ENCODE results near the gene NEUROD1. TPM values are rescaled to one million over a fixed set of nuclear protein-coding genes. Genes with fewer than 3 reads are reported as not detected.

The NEUROD1 gene
- total RNA-seq, 4 donors from 2014 or later: not detected

DNA sequence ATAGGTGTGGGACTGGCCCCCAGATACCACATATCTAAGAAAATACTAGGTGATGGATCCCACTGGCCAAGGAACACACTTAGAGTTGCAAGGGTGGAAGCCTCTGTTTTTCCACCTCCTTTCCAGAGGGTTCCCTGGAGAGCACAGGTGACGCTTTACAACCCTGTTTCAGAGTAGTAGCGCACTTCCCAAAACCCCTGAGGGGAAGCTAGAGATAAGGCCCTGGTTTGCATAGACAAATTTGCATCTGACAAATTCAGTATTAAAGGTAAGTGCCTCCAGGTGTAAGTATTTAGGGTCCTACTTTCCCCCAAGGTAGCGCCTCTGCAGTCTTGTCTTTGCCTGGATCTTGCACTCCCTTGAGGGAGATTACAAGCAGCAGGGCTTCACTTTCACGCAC lies 22.9 kb downstream of the NEUROD1 start:
- peak overlapping the region in 1 of 2 donors; percentile 60 for H3K4me3 ChIP-seq

DNA sequence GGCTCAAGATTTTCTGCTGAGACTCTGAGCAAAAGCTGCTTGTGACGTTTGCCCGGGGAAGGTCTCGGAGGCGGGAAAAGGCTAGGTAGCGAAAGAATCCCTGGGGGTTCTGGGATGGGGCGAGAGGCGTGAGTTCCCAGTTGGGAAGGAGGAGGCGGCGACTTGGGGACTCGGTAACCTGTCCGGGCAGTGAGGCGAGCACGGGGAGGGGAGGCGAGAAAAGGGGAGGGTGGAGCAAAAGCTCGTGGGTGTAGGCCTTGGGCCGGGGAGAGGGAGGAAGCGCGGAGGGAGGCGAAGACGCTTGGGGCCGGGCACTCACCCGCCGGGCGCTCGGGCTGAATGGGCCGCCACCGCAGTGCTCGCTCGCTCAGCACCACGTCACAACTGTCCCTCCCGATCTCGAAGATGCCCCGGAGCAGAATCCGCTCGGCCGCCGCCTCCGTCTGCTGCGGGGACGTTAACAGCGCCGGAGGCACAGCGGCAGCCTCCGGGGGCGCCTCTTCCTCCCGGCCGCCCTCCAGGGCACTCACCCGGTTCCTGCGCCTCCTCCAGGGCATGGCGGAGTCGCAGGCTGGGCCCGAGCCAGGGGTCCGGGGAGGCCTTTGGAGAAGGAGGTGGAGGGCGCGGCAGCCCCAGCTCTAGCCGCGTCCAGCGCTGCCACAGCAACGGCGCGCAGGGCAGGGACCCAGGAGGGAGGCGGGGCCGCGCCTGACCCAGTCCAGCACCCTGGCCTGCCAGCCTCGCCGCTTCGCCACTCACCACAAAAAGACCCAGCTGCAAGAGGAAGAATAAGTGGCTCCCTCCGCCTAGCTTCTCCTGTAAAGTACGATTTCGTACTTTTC lies 23.6 kb downstream of the NEUROD1 start, which contains the start of gene CERKL:
TSS of gene CERKL (minus strand) at position 656 of the 842 bp plus-strand sequence. CDS start at position 557, 99 bp downstream.
- Histone ChIP-seq H3K4me3 (peak within 1 kb of the TSS; percentile 43 to 60), H3K27ac (no peak within 1 kb of the TSS), H3K4me1 (peaks cover 0 to 17% (median 7%) of the 10 kb centered on the region in 3 donors), H3K27me3 (peaks cover 21% of the 10 kb centered on the region), H3K9me3 (no peaks in the 10 kb centered on the region), H3K36me3 (no peaks in the 10 kb centered on the region)
- TF ChIP-seq POLR2AphosphoS5 (IDR thresholded peaks at IDR 0.05) (no peak), EP300 (IDR thresholded peaks at IDR 0.05) (no peak), POLR2A (IDR thresholded peaks at IDR 0.05) (no peak)
- TF ChIP-seq, protein P1, sequence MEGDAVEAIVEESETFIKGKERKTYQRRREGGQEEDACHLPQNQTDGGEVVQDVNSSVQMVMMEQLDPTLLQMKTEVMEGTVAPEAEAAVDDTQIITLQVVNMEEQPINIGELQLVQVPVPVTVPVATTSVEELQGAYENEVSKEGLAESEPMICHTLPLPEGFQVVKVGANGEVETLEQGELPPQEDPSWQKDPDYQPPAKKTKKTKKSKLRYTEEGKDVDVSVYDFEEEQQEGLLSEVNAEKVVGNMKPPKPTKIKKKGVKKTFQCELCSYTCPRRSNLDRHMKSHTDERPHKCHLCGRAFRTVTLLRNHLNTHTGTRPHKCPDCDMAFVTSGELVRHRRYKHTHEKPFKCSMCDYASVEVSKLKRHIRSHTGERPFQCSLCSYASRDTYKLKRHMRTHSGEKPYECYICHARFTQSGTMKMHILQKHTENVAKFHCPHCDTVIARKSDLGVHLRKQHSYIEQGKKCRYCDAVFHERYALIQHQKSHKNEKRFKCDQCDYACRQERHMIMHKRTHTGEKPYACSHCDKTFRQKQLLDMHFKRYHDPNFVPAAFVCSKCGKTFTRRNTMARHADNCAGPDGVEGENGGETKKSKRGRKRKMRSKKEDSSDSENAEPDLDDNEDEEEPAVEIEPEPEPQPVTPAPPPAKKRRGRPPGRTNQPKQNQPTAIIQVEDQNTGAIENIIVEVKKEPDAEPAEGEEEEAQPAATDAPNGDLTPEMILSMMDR (IDR thresholded peaks at IDR 0.05): no peak
- WGBS, 2 donors (ENCODE audit: low coverage in 1 of 2): 2 to 7% methylated on average over 11 to 25 of the region's 70 CpGs
- ATAC-seq: peak; percentile 71

More for the DNA sequence above, 22.9 kb downstream of the NEUROD1 start:
- Histone ChIP-seq H3K9me3 (no peaks in the 10 kb centered on the region), H3K36me3 (no peaks in the 10 kb centered on the region), H3K27me3 (peaks cover 21% of the 10 kb centered on the region), H3K27ac (no peak overlapping the region), H3K4me1 (peaks cover 0 to 17% (median 7%) of the 10 kb centered on the region in 3 donors)
- 58 to 76% methylated on average over 2 to 4 of the region's 4 CpGs for WGBS, 2 donors (ENCODE audit: low coverage in 1 of 2)
- no peak for TF ChIP-seq EP300 (IDR thresholded peaks at IDR 0.05)
- no peak for TF ChIP-seq POLR2A (IDR thresholded peaks at IDR 0.05)
- TF ChIP-seq, protein P1 (IDR thresholded peaks at IDR 0.05): no peak
- TF ChIP-seq POLR2AphosphoS5 (IDR thresholded peaks at IDR 0.05): no peak
- ATAC-seq: no peak

DNA sequence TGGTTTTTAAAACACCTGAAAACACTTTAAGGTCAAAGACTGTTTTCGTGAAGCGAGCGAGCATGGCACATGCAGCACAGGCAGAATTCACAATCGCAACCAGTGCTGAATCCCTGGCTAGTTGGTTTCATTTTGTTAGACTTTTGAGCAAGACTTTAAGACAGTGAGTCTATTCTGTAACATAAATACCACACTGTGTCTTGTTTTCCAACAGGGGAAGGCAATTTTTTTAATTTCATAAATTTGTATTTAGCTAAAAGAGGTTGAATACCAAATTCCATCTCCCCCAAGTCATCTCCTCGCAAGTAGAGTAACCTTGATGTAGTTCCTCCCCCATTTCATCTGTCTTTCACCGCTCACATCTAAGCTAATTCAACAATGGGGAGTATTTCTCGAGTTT lies 24.8 kb downstream of the NEUROD1 start:
- Histone ChIP-seq H3K4me1 (peaks cover 0 to 17% (median 7%) of the 10 kb centered on the region in 3 donors), H3K27ac (no peak overlapping the region), H3K36me3 (no peaks in the 10 kb centered on the region), H3K27me3 (peaks cover 21% of the 10 kb centered on the region), H3K4me3 (no peak overlapping the region), H3K9me3 (no peaks in the 10 kb centered on the region)
- 68 to 72% methylated on average over 7 of the region's 7 CpGs for WGBS, 2 donors (ENCODE audit: low coverage in 1 of 2)
- TF ChIP-seq EP300 (IDR thresholded peaks at IDR 0.05): no peak
- TF ChIP-seq, protein P1 (IDR thresholded peaks at IDR 0.05): no peak
- TF ChIP-seq POLR2AphosphoS5 (IDR thresholded peaks at IDR 0.05): no peak
- TF ChIP-seq POLR2A (IDR thresholded peaks at IDR 0.05): no peak
- ATAC-seq: no peak

DNA sequence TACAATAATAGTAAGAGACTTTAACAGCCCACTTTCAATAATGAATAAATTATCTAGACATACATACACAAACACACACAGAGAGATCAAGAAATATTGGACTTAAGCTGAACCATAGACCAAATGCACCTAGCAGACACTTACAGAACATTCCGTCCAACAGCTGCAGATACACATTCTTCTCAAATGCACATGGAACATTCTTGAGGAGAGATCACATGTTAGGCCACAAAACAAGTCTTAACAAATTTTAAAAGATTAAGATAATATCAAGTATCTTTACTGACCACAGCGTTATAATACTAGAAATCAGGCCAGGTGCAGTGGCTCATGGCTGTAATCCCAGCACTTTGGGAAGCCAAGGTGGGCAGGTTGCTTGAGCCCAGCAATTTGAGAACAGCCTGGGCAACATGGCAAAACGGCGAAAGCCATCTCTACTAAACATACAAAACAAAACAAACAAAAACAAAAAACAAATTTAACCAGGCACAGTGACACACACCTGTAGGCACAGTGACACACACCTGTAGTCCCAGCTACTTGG lies 30.8 kb downstream of the NEUROD1 start:
- Histone ChIP-seq H3K4me1 (no peaks in the 10 kb centered on the region), H3K36me3 (no peaks in the 10 kb centered on the region), H3K27ac (no peak overlapping the region), H3K4me3 (no peak overlapping the region), H3K27me3 (peaks cover 5% of the 10 kb centered on the region), H3K9me3 (no peaks in the 10 kb centered on the region)
- 71 to 89% methylated on average over 4 of the region's 4 CpGs for WGBS, 2 donors (ENCODE audit: low coverage in 1 of 2)
- no peak for ATAC-seq
- TF ChIP-seq EP300 (IDR thresholded peaks at IDR 0.05) (no peak), POLR2A (IDR thresholded peaks at IDR 0.05) (no peak), POLR2AphosphoS5 (IDR thresholded peaks at IDR 0.05) (no peak)
- TF ChIP-seq, protein P1 (IDR thresholded peaks at IDR 0.05): no peak

Measured in gastroesophageal sphincter (tissue), 4 donors.